ENCODE data around the gene OPN1SW. TPM values are rescaled to one million over a fixed set of nuclear protein-coding genes. Genes with fewer than 3 reads are reported as not detected.

Gene OPN1SW
- total and polyA plus RNA-seq, 12 donors: not detected

GRCh38 chr7:128788446-128789412 lies 13.1 kb upstream of the OPN1SW start:
- Histone ChIP-seq H3K27me3 (no peaks in the 10 kb centered on the region), H3K4me1 (replicated peaks in 1 of 2) (peaks cover 6 to 15% of the 10 kb centered on the region in 2 donors), H3K27ac (no peak overlapping the region), H3K4me3 (no peak overlapping the region), H3K9me3 (replicated peaks in 1 of 3) (no peaks in the 10 kb centered on the region), H3K36me3 (replicated peaks in 1 of 2) (no peaks in the 10 kb centered on the region)
- DNase-seq: peak in 1 of 7 donors; percentile 31
- 71 to 82% (median 74%) methylated on average over 5 to 9 of the region's 9 CpGs for WGBS, 4 donors
- intact Hi-C loops (cut with DNase I): no loop called here
- TF ChIP-seq CTCF (IDR thresholded peaks at IDR 0.05): no peak
- no peak for TF ChIP-seq POLR2A (IDR thresholded peaks at IDR 0.05)

- Histone ChIP-seq H3K9me3 (replicated peaks in 1 of 3) (no peaks in the 10 kb centered on the region), H3K4me3 (no peak overlapping the region), H3K27me3 (no peaks in the 10 kb centered on the region), H3K36me3 (replicated peaks in 1 of 2) (no peaks in the 10 kb centered on the region), H3K27ac (no peak overlapping the region), H3K4me1 (replicated peaks in 1 of 2) (peaks cover 0 to 4% of the 10 kb centered on the region in 2 donors)
- DNase-seq: no peak
- TF ChIP-seq CTCF (IDR thresholded peaks at IDR 0.05): no peak
- no peak for TF ChIP-seq POLR2A (IDR thresholded peaks at IDR 0.05)
- intact Hi-C loops (cut with DNase I): no loop called here
- WGBS, 4 donors: 77 to 94% (median 86%) methylated on average over 3 of the region's 3 CpGs
Measured at GRCh38 chr7:128785738-128786137, 10.1 kb upstream of the OPN1SW start.

- Histone ChIP-seq H3K27me3 (no peaks in the 10 kb centered on the region), H3K27ac (no peak overlapping the region), H3K36me3 (replicated peaks in 1 of 2) (no peaks in the 10 kb centered on the region), H3K9me3 (replicated peaks in 1 of 3) (no peaks in the 10 kb centered on the region), H3K4me1 (replicated peaks in 1 of 2) (no peaks in the 10 kb centered on the region), H3K4me3 (no peak overlapping the region)
- TF ChIP-seq CTCF (IDR thresholded peaks at IDR 0.05) (no peak), POLR2A (IDR thresholded peaks at IDR 0.05) (no peak)
- intact Hi-C loops (cut with DNase I): no loop called here
- peak; percentile 40 to 81 (median 55) for DNase-seq
- 51 to 61% (median 54%) methylated on average over 10 to 15 of the region's 15 CpGs for WGBS, 4 donors
Measured at GRCh38 chr7:128783143-128783861, 7.7 kb upstream of the OPN1SW start.

GRCh38 chr7:128781851-128782250 lies 6.3 kb upstream of the OPN1SW start:
- no peaks in the 10 kb centered on the region for H3K27me3 ChIP-seq
- H3K9me3 ChIP-seq (replicated peaks in 1 of 3): no peaks in the 10 kb centered on the region
- WGBS, 4 donors: 71 to 84% (median 75%) methylated on average over 3 of the region's 3 CpGs
- no peak for TF ChIP-seq POLR2A (IDR thresholded peaks at IDR 0.05)
- no peak for TF ChIP-seq CTCF (IDR thresholded peaks at IDR 0.05)
- H3K4me3 ChIP-seq: no peak overlapping the region
- no peaks in the 10 kb centered on the region for H3K4me1 ChIP-seq (replicated peaks in 1 of 2)
- no peak overlapping the region for H3K27ac ChIP-seq
- no peaks in the 10 kb centered on the region for H3K36me3 ChIP-seq (replicated peaks in 1 of 2)
- DNase-seq: no peak
- intact Hi-C loops (cut with DNase I): no loop called here
